ENCODE results near the gene NDUFA5. TPM values are rescaled to one million over a fixed set of nuclear protein-coding genes. Genes with fewer than 3 reads are reported as not detected.

The NDUFA5 gene
- total RNA-seq, 1 experiment from 2014 or later, result 77.0 TPM

DNA sequence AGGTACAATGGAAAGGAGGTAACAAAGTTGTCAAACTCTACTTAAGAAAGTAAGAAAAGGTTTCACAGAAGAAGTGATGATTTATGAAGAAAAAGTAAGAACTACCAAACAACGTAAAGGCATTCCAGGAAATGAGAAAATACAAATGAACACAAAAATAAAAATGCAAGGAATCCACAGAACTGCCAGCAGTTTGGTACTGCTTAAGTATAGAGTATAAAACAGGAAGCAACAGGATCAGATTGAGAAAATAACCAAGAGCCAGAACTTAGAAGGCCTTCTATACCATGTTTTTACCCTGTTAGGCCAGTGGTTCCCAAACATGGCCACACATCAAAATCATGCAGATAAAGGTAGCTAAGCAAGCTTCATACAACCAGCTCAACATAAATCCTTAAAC is 9.2 kb downstream of the NDUFA5 start:
- TF ChIP-seq, protein P1, sequence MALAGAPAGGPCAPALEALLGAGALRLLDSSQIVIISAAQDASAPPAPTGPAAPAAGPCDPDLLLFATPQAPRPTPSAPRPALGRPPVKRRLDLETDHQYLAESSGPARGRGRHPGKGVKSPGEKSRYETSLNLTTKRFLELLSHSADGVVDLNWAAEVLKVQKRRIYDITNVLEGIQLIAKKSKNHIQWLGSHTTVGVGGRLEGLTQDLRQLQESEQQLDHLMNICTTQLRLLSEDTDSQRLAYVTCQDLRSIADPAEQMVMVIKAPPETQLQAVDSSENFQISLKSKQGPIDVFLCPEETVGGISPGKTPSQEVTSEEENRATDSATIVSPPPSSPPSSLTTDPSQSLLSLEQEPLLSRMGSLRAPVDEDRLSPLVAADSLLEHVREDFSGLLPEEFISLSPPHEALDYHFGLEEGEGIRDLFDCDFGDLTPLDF (CRISPR knock-in tag; IDR thresholded peaks at IDR 0.05), result no peak
- TF ChIP-seq JUN (CRISPR knock-in tag; IDR thresholded peaks at IDR 0.05), result no peak
- TF ChIP-seq MYBL2 (CRISPR knock-in tag; IDR thresholded peaks at IDR 0.05), result no peak
- no peak for TF ChIP-seq OVOL2 (CRISPR knock-in tag; IDR thresholded peaks at IDR 0.05; ENCODE audit: borderline replicate concordance)
- no peak for TF ChIP-seq ZBTB21 (CRISPR knock-in tag; IDR thresholded peaks at IDR 0.05; ENCODE audit: borderline replicate concordance)
- no peak for TF ChIP-seq KAT7 (CRISPR knock-in tag; IDR thresholded peaks at IDR 0.05; ENCODE audit: borderline replicate concordance)
- TF ChIP-seq TEAD4 (CRISPR knock-in tag; IDR thresholded peaks at IDR 0.05), result no peak
- no peak for TF ChIP-seq CREB1 (CRISPR knock-in tag; IDR thresholded peaks at IDR 0.05)
- TF ChIP-seq, protein P2, sequence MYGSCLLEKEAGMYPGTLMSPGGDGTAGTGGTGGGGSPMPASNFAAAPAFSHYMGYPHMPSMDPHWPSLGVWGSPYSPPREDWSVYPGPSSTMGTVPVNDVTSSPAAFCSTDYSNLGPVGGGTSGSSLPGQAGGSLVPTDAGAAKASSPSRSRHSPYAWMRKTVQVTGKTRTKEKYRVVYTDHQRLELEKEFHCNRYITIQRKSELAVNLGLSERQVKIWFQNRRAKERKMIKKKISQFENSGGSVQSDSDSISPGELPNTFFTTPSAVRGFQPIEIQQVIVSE (CRISPR knock-in tag; IDR thresholded peaks at IDR 0.05; ENCODE audit: borderline replicate concordance), result no peak
- POLR2A ChIA-PET, result no interaction called here
- Mint-ChIP-seq H3K4me3 (no peak overlapping the region), H3K27ac (no peak overlapping the region), H3K9me3 (peaks cover 4% of the 10 kb centered on the region; the same call in 1 of the 2 replicates), H3K36me3 (peaks cover 26% of the 10 kb centered on the region), H3K4me1 (no peaks in the 10 kb centered on the region), H3K27me3 (ENCODE audit: low read depth) (no peaks in the 10 kb centered on the region)
- CTCF ChIA-PET, result no interaction called here
- DNase-seq (ENCODE audit: low spot score), result no peak
- no peak for ATAC-seq

DNA sequence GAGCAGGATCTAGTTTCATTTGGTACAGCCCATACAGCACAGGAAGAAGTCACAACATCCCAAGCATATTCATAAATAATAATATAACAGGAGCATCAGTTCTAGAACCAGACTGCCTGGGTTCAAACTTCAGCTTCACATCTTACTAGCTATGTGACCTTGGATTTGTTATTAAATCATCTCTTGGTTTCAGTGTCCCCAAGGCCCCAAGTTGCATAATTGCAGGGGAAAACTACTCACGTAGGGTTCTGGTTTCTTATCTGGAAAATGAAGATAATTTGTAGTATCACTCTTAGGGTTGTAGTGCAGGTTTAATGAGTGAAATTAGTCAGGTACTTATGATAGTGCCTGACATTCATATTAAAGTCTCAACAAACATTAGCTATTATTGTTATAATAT is 17.7 kb downstream of the NDUFA5 start:
- no peaks in the 10 kb centered on the region for H3K36me3 Mint-ChIP-seq
- DNase-seq (ENCODE audit: low spot score) (no peak), ATAC-seq (no peak)
- no peaks in the 10 kb centered on the region; the same call in 1 of the 2 replicates for H3K4me1 Mint-ChIP-seq
- no peak for TF ChIP-seq FOXJ3 (CRISPR knock-in tag; IDR thresholded peaks at IDR 0.05; ENCODE audit: borderline replicate concordance)
- TF ChIP-seq, protein P3, sequence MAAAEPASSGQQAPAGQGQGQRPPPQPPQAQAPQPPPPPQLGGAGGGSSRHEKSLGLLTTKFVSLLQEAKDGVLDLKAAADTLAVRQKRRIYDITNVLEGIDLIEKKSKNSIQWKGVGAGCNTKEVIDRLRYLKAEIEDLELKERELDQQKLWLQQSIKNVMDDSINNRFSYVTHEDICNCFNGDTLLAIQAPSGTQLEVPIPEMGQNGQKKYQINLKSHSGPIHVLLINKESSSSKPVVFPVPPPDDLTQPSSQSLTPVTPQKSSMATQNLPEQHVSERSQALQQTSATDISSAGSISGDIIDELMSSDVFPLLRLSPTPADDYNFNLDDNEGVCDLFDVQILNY (CRISPR knock-in tag; IDR thresholded peaks at IDR 0.05), result no peak
- TF ChIP-seq, protein P4, sequence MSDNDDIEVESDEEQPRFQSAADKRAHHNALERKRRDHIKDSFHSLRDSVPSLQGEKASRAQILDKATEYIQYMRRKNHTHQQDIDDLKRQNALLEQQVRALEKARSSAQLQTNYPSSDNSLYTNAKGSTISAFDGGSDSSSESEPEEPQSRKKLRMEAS (CRISPR knock-in tag; IDR thresholded peaks at IDR 0.05), result no peak
- TF ChIP-seq GTF2I (CRISPR knock-in tag; conservative IDR thresholded peaks at IDR 0.05), result no peak
- no peak for TF ChIP-seq CREM (CRISPR knock-in tag; IDR thresholded peaks at IDR 0.05)
- TF ChIP-seq, protein P5, sequence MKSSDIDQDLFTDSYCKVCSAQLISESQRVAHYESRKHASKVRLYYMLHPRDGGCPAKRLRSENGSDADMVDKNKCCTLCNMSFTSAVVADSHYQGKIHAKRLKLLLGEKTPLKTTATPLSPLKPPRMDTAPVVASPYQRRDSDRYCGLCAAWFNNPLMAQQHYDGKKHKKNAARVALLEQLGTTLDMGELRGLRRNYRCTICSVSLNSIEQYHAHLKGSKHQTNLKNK (CRISPR knock-in tag; IDR thresholded peaks at IDR 0.05), result no peak
- TF ChIP-seq, protein P1 (CRISPR knock-in tag; IDR thresholded peaks at IDR 0.05), result no peak
- TF ChIP-seq, protein P6, sequence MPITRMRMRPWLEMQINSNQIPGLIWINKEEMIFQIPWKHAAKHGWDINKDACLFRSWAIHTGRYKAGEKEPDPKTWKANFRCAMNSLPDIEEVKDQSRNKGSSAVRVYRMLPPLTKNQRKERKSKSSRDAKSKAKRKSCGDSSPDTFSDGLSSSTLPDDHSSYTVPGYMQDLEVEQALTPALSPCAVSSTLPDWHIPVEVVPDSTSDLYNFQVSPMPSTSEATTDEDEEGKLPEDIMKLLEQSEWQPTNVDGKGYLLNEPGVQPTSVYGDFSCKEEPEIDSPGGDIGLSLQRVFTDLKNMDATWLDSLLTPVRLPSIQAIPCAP (CRISPR knock-in tag; IDR thresholded peaks at IDR 0.05), result no peak
- TF ChIP-seq, protein P7, sequence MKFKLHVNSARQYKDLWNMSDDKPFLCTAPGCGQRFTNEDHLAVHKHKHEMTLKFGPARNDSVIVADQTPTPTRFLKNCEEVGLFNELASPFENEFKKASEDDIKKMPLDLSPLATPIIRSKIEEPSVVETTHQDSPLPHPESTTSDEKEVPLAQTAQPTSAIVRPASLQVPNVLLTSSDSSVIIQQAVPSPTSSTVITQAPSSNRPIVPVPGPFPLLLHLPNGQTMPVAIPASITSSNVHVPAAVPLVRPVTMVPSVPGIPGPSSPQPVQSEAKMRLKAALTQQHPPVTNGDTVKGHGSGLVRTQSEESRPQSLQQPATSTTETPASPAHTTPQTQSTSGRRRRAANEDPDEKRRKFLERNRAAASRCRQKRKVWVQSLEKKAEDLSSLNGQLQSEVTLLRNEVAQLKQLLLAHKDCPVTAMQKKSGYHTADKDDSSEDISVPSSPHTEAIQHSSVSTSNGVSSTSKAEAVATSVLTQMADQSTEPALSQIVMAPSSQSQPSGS (CRISPR knock-in tag; IDR thresholded peaks at IDR 0.05; ENCODE audit: borderline replicate concordance, low read depth), result no peak
- TF ChIP-seq NR1H2 (CRISPR knock-in tag; IDR thresholded peaks at IDR 0.05), result no peak
- TF ChIP-seq NR3C1 (CRISPR knock-in tag; conservative IDR thresholded peaks at IDR 0.05; ENCODE audit: low read depth), result no peak
- TF ChIP-seq, protein P8, sequence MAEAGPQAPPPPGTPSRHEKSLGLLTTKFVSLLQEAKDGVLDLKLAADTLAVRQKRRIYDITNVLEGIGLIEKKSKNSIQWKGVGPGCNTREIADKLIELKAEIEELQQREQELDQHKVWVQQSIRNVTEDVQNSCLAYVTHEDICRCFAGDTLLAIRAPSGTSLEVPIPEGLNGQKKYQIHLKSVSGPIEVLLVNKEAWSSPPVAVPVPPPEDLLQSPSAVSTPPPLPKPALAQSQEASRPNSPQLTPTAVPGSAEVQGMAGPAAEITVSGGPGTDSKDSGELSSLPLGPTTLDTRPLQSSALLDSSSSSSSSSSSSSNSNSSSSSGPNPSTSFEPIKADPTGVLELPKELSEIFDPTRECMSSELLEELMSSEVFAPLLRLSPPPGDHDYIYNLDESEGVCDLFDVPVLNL (CRISPR knock-in tag; IDR thresholded peaks at IDR 0.05; ENCODE audit: borderline replicate concordance, low read depth), result no peak
- no peak for TF ChIP-seq FOXK1 (CRISPR knock-in tag; IDR thresholded peaks at IDR 0.05)
- TF ChIP-seq SP1 (CRISPR knock-in tag; conservative IDR thresholded peaks at IDR 0.05), result no peak
- H3K27me3 Mint-ChIP-seq (ENCODE audit: low read depth), result no peaks in the 10 kb centered on the region
- no peaks in the 10 kb centered on the region for H3K9me3 Mint-ChIP-seq
- ChIA-PET CTCF (interaction anchor here (1.0 to 1.3 kb wide), 2 partner anchors 46 to 47 kb away, joined by 4 to 6 read pairs; no protein-coding TSS in a partner anchor), POLR2A (no interaction called here)
- H3K27ac Mint-ChIP-seq, result no peak overlapping the region
- H3K4me3 Mint-ChIP-seq, result no peak overlapping the region
